ENCODE data around the gene PRMT1.

Gene PRMT1

GRCh38 chr19:49730166-49730565 lies 53.1 kb downstream of the PRMT1 start:
- no peak overlapping the region for H3K4me3 Mint-ChIP-seq
- peaks cover 28% of the 10 kb centered on the region for H3K4me1 Mint-ChIP-seq
- TF ChIP-seq, protein P1, sequence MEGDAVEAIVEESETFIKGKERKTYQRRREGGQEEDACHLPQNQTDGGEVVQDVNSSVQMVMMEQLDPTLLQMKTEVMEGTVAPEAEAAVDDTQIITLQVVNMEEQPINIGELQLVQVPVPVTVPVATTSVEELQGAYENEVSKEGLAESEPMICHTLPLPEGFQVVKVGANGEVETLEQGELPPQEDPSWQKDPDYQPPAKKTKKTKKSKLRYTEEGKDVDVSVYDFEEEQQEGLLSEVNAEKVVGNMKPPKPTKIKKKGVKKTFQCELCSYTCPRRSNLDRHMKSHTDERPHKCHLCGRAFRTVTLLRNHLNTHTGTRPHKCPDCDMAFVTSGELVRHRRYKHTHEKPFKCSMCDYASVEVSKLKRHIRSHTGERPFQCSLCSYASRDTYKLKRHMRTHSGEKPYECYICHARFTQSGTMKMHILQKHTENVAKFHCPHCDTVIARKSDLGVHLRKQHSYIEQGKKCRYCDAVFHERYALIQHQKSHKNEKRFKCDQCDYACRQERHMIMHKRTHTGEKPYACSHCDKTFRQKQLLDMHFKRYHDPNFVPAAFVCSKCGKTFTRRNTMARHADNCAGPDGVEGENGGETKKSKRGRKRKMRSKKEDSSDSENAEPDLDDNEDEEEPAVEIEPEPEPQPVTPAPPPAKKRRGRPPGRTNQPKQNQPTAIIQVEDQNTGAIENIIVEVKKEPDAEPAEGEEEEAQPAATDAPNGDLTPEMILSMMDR (IDR thresholded peaks at IDR 0.05; ENCODE audit: unreplicated experiment in 3 of 3): no peak
- H3K27ac Mint-ChIP-seq: peak overlapping the region in 2 of 3 experiments; percentile 74 to 76
- no peaks in the 10 kb centered on the region for H3K36me3 Mint-ChIP-seq (ENCODE audit: low read depth)
- peaks cover 2% of the 10 kb centered on the region for H3K9me3 Mint-ChIP-seq
- H3K27me3 Mint-ChIP-seq (ENCODE audit: low read depth): no peaks in the 10 kb centered on the region
